ENCODE results near the gene RASA3. TPM values are rescaled to one million over a fixed set of nuclear protein-coding genes. Genes with fewer than 3 reads are reported as not detected.

RASA3 gene
- total RNA-seq, 1 donor: 36.1 TPM

GRCh38 chr13:113997845-113998751 lies 134.3 kb downstream of the RASA3 start:
- H3K4me3 ChIP-seq (ENCODE audit: low read depth, low read length): no peak overlapping the region
- TF ChIP-seq CTCF (IDR thresholded peaks at IDR 0.05; ENCODE audit: insufficient read depth, low read length): no peak
- peak; percentile 85 for DNase-seq (ENCODE audit: low read depth)

GRCh38 chr13:113996912-113997745 lies 135.3 kb downstream of the RASA3 start:
- H3K4me3 ChIP-seq (ENCODE audit: low read depth, low read length): no peak overlapping the region
- no peak for DNase-seq (ENCODE audit: low read depth)
- no peak for TF ChIP-seq CTCF (IDR thresholded peaks at IDR 0.05; ENCODE audit: insufficient read depth, low read length)

GRCh38 chr13:113996081-113996911 lies 136.1 kb downstream of the RASA3 start:
- DNase-seq (ENCODE audit: low read depth): no peak
- no peak for TF ChIP-seq CTCF (IDR thresholded peaks at IDR 0.05; ENCODE audit: insufficient read depth, low read length)
- no peak overlapping the region for H3K4me3 ChIP-seq (ENCODE audit: low read depth, low read length)

- DNase-seq (ENCODE audit: low read depth): no peak
- no peak for TF ChIP-seq CTCF (IDR thresholded peaks at IDR 0.05; ENCODE audit: insufficient read depth, low read length)
- H3K4me3 ChIP-seq (ENCODE audit: low read depth, low read length): no peak overlapping the region
These were observed 137.3 kb downstream of the RASA3 start for GRCh38 chr13:113995051-113995601.

GRCh38 chr13:113992276-113993005 lies 140.0 kb downstream of the RASA3 start:
- no peak for DNase-seq (ENCODE audit: low read depth)
- no peak overlapping the region for H3K4me3 ChIP-seq (ENCODE audit: low read depth, low read length)
- TF ChIP-seq CTCF (IDR thresholded peaks at IDR 0.05; ENCODE audit: insufficient read depth, low read length): no peak

All from fibroblast of the aortic adventitia (primary cell).